NCI-H1105 treated with DMSO at 0.1 percent for 48 hours (cell line): ENCODE measurements around the gene CRISPLD2.

Experiments
- DNase-seq: peaks from one replicate; lab custom pipeline; 2025; lab: John Stamatoyannopoulos, UW

The CRISPLD2 gene

GRCh38 chr16:84800158-84800978 is 19.4 kb upstream of the CRISPLD2 start:
- no peak for DNase-seq

GRCh38 chr16:84803146-84803545 is 16.6 kb upstream of the CRISPLD2 start:
- DNase-seq = no peak

DNA sequence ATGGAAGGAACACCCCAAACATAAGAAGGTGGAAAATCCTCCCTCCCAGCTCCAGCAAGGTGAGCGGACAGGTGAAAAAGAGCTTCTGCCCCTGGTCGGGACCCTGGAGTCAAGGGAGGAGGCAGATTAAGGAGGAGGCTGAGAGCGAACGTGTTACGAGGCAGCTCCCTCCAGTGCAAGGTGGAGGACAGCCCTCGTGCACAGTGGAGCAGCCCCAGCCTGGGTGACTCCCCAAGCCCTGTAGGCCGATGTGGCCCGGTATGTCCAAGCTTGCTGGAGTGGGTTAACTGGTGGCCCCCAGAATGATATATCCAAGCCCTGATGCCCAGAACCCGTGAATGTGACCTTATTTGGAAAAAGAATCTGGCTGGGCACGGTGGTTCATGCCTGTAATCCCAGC is 15.5 kb upstream of the CRISPLD2 start:
- DNase-seq = no peak

GRCh38 chr16:84806256-84806889 is 13.4 kb upstream of the CRISPLD2 start:
- DNase-seq = no peak

GRCh38 chr16:84806890-84807258 is 12.9 kb upstream of the CRISPLD2 start:
- DNase-seq = no peak

DNA sequence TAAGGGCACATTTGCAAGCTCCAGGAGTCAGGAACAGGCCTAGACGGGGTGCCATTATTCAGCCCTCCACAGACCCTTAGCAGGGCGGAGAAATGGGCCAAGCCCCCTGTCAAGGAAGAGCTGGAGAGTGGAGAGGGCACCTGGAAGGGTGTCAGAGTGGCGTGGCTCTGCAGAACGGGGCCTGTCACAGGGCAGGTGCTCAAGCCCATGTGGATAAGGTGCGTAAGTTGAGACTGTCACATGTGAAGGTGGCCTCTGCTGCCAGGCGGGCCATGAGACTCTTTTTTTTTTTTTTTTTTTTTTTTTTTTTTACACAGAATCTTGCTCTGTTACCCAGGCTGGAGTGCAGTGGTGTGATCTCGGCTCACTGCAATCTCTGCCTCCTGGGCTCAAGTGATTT is 12.0 kb upstream of the CRISPLD2 start:
- no peak for DNase-seq

- DNase-seq = no peak
Measured at GRCh38 chr16:84808826-84809225, 11.0 kb upstream of the CRISPLD2 start.

DNA sequence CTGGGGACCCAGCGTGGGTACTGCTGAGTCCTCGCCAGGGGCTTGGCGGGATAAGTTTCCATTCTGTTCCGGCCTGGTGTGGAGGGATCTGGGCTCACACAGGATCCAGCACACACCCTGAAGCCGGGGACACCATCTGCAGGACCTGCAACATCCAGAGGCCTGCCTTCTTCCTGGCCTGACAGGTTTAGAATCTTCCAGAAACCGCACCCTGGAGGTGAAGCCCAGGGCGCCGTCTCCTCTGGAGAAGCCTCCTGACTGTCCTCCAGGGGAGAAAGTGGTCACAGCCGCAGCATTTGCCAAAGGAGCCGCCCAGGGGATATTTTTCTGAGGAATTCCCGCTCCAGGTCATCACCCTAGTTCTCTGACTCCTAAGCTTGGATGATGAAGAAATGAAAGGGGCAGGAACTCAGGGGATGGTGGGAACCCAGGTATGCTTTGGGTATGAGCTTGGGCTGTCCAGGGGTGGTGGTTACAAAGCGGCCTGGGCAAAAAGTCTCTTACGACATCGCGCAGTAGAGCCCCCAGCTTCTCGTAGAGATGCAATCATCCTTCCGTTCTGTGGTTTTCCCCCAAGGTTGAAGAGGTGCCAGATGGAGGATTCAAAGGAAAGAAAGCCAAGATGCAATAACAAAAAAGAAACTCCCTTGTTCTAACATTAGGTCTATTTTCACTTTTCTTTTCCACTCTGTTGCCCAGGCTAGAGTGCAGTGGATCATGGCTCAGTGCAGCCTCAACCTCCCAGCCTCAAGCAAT is 9.1 kb upstream of the CRISPLD2 start:
- DNase-seq = no peak

GRCh38 chr16:84811529-84811928 is 8.3 kb upstream of the CRISPLD2 start:
- no peak for DNase-seq

DNA sequence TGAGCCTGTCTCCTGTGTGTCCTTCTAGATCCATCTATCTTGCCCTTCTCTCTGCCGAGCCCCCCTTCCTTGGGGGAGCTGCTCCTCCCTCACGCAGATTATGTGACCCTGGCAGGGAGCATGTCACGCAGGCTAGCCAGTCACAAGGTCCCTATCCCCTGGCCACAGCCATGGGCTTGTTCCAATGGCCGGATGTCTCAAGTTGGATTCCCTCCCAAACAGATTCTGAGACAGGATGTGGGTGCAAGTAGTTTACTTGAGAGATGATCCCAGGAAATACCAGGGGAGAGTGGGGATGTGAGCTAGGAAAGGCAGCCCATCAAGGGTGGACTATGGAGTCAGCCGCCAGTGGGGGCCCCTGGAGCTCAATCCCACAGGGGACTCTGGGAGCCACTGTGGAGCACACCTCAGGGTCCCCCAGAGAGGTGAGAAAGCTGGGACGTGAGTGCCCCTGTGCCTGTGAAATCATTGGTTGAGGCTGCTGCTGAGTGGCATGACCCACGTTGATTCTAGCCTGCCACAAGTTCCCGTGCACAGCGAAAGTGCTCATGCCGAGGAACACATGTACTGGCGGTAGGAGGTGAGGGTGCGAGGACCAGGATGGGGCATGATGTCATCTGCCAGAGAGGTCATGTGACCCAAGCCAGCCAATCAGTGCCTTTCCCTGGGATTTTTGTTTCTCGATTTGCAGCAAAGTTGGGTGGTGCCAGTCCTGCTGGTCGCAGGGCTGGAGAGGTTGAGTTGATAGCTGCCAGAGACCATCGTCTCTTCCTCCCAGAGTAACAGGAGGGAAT is 6.4 kb upstream of the CRISPLD2 start:
- DNase-seq = no peak

GRCh38 chr16:84815462-84815861 is 4.3 kb upstream of the CRISPLD2 start:
- no peak for DNase-seq

- DNase-seq = no peak
Measured at GRCh38 chr16:84816023-84816422, 3.8 kb upstream of the CRISPLD2 start.

DNA sequence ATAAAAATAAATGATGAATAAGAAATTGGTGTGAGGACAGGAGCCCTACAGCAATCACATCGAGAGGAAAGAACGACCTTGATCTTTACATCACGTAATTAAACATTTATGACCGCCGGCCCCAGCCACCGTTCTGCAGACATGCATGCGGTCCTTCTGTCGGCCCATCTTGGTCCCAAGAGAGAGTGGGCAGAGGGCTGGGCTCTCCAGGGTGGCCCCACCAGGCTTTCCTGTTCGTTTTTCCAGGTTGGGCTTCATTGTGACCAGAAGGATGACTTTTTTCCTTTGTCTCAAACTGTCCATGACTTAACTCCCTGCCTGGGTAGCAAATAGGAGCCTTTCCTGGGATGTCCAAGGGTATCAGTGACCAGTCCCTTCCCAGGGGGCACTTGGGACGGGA is 3.3 kb upstream of the CRISPLD2 start:
- DNase-seq = no peak

GRCh38 chr16:84817206-84817605 is 2.6 kb upstream of the CRISPLD2 start:
- DNase-seq = no peak

- no peak for DNase-seq
Measured at GRCh38 chr16:84817613-84818012, 2.2 kb upstream of the CRISPLD2 start.

DNA sequence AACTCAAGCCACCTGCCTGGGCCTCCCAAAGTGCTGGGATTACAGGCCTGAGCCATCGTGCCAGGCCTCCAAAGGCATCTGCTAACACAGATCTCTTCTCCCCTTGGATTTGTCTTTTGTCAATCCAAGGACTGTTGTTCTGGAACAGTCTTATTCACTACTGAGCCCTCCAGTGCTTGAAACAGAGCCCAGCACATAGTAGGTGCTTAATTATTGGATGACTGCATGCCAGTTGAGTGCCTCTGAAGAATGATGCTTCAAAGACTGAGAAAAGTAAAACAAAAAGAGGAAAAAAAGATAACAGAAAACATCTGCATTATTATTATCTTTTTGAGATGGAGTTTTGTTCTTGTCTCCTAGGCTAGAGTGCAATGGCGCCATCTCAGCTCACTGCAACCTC is 1.7 kb upstream of the CRISPLD2 start:
- no peak for DNase-seq

GRCh38 chr16:84818989-84819643 is 669 bp upstream of the CRISPLD2 start:
- DNase-seq = no peak

DNA sequence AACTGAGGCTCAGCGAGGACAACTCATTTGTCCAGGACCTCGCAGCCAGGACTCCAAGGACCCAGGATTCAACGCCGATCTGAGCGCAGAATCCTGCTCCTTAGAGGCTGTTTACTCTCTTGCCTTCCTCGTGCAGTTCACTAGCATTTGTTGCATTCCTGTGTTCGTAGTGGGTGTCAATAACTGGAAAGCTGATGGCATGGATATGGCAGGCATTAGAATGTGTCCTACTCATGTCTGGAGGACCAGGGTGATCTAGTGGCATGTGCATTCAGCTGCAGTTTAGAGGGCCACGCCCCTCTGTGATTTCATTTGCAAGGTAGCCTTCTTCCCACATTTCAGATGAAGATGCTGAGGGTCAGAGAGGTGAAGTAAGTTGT is 510 bp downstream of the CRISPLD2 start:
- no peak for DNase-seq

DNA sequence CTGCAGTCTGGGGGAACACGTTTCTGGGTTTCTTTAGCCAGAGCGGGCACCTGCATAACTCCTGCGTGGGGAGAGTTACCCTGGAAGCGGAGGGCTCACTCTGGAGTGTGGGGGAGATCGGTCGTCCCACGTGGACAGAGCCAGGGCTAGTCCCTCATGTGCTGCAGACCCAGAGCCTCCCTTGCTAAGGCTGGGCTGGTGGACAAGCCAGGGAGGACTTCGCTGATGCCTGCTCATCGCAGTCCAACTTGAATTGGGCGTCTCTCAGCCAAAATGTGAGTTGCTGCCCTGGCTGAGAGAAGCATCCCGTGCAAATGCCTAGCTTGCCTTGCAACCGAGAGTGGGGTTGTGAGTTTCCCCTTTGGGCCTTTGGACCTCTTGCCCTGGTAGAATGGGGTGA is 986 bp downstream of the CRISPLD2 start:
- DNase-seq = no peak

- DNase-seq = no peak
Measured at GRCh38 chr16:84821179-84821578, 1.4 kb downstream of the CRISPLD2 start.
